ENCODE measurements around the gene DHPS.
"Not testable (repeated sequence)": the region's sequence is repeated elsewhere in the genome, so short reads cannot be mapped to it uniquely, and the experiment has no call there.

DHPS gene

DNA sequence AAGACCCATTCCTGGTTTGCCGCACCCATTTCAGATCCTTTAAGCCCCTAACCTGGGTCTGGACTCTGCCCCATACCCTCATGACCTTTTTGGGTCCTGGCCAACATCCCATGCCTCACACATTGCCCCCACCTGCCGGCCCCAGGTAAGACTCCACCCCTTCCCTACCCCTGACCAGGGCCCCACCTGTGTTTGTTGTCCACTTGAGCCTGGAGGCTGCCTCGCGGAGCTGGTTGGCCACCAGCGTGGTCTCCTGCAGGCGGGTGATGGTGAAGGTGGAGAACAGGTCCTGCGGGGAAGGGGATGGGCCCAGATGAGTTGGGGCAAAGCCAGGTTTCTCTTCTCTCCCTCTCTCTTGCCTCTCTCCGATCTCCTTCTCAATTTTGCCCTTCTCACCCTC is 34.6 kb downstream of the DHPS start:
- DNase-seq = peak in 1 of 51 donors; percentile 8

DNA sequence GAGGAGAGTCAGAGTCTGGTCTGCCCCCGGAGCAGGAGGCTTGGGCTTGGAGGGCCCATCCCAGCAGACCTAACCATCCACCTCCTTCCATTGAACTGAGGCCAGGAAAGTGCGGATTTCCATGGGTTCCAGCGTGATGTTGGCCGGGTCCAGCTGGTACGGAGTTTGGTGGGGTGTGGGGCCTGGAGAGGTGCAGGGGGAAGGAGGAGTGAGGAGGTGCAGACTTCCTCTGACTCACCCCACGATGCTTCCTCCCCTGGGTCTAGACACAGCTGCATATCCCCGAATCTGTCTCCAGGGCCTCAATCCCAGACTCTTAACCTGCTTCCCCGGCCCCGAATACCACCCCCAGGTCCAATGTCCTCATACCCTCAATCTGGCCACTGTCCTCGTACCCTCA is 35.1 kb downstream of the DHPS start:
- DNase-seq = no peak

DNA sequence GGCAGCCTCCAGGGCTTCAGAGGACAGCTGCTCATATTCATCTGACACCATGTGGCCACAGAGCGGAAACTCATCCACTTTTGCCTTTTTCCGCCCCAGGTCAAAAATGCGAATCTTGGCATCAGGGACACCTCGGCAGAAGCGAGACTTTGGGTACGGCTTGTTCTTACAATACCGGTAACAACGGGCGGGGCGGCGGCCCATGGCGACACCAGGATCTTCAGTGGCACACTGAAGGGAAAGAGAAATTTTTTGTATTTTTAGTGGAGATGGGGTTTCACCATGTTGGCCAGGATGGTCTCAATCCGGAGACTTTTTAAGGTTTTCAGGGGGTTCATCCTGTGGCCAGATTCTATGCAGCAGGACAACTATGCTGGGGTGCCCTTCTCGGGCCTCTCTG is 38.0 kb downstream of the DHPS start:
- not testable (repeated sequence) for DNase-seq

DNA sequence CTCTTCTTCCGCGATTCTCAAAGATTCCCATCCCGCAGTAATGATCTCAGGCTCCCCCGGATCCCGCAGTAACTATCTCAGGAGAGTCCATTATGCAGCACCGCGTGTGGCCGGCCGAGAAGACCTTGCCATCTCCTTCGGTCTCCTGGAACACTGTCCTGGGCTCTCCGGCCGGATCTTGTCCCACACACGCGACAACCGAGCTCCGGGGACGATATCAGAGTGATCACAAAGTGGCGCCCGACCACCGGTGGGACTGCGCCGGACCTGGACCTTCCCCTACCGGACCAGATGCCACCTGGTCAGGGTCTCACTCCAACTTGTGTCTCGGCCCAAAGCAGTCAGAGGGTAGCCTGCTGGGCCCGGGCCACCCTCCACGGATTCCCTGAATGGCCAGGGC is 39.2 kb downstream of the DHPS start:
- DNase-seq = no peak

DNA sequence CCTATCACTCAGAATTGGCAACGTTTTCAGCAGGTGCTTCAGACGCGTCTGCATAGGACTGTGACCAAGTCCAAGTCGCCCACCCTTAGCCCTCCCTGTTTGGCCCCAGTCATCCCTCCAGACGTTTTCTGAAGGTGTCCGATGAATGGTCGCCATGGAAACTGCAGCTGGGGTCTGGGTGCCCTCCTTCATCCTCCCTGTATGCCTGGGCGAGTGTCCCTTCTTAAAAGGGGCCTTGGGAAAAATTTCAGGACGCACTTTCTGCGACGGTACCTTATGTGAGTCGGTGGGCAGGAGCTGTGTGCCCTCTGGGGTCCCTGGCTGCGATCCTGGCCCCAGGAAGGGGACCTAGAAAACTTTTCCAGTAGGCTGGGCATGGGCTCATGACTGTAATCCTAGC is 40.2 kb downstream of the DHPS start:
- no peak for DNase-seq

DNA sequence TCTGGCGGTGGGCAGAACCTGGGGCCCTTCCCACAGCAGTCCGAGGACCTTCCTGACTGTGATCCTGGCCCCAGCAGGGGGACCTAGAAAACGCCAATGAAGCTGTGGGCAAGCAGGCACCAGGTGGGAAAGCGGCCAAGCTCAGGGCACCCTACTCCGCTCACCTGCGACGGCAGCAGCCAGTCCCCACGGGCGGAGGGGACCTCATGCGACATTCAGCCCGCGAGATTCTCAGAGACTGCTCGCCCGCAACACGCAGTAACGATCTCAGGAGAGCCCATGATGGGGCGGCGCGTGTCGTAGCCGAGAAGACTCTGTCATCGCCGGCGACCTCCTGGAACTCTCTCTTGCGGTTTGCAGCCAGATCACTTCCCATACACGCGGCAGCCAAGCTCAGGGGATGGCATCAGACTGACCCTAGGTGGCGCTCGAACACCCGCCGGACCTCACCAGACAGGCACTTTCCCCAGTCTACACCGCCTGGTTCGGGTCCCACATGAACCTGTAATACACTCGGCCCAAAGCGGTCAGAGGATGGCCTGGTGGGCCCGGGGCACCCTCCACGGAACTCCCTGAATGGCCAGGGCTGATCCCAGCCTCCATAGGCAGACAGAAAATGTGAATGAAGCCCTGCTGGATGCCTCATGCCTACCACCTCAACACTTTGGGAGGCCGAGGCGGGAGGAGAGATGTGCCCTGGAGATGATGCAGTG is 41.6 kb downstream of the DHPS start:
- peak in 48 of 51 donors; percentile 3 to 82 (median 48) for DNase-seq

DNA sequence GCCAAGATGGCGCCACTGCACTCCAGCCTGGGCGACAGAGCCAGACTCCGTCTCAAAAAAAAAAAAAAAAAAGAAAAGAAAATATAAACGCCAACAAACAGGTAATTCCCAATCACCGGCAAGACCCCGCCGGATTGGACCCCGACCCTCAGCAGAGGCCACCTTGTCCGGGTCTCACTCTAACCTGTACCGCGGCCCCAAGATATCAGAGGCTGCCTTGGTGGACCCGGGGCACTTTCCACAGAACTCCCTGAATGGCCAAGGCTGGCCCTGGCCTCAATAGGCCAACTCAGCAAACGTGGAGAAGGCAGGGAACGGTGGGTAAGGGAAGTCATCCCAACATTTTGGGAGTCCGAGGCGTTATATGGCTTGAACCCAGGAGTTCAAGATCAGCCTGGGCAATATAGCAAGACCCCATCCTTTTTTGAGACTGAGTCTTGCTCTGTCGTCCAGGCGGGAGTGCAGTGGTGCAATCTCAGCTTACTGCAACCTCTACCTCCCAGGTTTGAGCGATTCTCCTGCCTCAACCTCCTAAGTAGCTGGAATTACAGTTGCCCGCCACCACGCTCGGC is 43.0 kb downstream of the DHPS start:
- no peak for DNase-seq

DNA sequence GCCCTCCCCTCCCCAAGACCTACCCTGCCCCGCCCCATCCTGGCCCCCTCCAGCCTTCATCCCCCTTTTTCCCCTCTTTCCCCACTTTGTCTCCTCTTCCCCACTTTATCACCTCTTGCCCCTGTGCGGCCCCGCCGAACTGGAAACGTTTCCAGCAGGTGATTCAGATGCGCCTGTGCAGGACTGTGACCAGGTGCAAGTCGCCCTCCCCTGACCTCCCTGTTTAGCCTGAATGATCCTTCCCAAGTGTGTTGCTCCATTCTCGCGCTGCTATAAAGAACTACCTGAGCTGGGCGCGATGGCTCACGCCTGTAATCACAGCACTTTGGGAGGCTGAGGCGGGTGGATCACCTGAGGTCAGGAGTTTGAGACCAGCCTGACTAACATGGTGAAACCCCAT is 45.0 kb downstream of the DHPS start:
- DNase-seq = no peak

DNA sequence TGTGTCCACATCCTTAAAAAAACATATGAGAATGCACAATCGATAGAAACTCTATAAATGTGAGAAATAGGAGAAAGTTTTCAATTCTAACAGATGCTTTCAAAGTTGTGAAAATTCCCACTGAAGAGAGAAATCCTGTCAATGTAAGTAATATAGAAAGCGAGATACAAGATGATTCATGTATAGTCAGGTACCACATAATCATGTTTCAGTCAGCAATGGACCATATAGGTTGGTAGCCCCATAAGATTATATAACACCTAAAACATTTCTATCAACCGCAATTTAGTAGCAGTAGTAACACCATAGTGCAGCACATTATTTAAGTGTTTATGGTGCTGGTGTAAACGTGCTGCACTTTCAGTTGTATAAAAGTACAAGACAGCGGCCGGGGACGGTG is 52.5 kb downstream of the DHPS start:
- no peak for DNase-seq

DNA sequence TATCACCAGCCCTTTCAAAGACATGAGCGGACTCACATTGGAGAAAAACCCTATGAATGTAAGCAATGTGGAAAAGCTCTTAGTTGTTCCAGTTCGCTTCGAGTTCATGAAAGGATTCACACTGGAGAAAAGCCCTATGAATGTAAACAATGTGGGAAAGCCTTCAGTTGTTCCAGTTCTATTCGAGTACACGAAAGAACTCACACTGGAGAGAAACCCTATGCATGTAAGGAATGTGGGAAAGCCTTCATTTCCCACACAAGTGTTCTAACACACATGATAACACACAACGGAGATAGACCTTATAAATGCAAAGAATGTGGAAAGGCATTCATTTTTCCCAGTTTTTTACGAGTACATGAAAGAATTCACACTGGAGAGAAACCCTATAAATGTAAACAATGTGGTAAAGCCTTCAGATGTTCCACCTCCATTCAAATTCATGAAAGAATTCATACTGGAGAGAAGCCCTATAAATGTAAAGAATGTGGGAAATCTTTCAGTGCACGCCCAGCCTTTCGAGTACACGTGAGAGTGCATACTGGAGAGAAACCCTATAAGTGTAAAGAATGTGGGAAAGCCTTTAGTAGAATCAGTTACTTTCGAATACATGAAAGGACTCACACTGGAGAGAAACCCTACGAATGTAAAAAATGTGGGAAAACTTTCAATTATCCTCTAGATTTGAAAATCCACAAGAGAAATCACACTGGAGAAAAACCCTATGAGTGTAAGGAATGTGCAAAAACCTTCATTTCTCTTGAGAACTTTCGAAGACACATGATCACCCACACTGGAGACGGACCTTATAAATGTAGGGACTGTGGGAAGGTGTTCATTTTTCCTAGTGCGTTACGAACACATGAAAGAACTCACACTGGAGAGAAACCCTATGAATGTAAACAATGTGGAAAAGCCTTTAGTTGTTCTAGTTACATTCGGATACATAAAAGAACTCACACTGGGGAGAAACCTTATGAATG is 53.3 kb downstream of the DHPS start:
- no peak for DNase-seq

DNA sequence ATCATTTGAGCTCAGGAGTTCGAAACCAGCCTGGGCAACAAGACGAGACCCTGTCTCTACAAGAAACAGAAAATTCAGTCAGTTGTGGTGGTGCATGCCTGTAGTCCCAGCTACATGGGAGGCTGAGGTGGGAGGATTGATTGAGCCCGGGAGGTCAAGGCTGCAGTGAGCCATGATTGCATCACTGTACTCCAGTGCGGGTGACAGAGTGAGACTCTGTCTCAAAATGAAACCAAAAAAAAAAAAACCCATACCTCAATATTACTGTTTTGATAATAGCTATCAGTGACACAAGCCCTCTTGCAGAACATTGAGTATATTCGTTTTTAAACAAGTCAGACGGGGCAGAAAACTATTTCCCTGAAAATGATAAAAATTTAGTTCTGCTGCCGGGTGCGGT is 54.7 kb downstream of the DHPS start:
- no peak for DNase-seq
